ENCODE results near the gene ZNF678. TPM values are rescaled to one million over a fixed set of nuclear protein-coding genes. Genes with fewer than 3 reads are reported as not detected.

Gene ZNF678
- total and polyA plus RNA-seq, 9 of the 15 experiments (the other 6 are each of a cell fraction or from before 2014, with no cell fraction given): 3.0 to 16.8 (median 8.0) TPM

- no peak for TF ChIP-seq ZNF408 (CRISPR knock-in tag; IDR thresholded peaks at IDR 0.05; ENCODE audit: low read depth)
- TF ChIP-seq MEIS2 (IDR thresholded peaks at IDR 0.05; ENCODE audit: partially characterized antibody): no peak
- TF ChIP-seq ZNF551 (CRISPR knock-in tag; IDR thresholded peaks at IDR 0.05): no peak
- no peak for TF ChIP-seq FOXM1 (IDR thresholded peaks at IDR 0.05; ENCODE audit: low read depth)
- no peak for TF ChIP-seq FOXM1 (CRISPR knock-in tag; IDR thresholded peaks at IDR 0.05; ENCODE audit: low read depth)
- TF ChIP-seq, protein P1, sequence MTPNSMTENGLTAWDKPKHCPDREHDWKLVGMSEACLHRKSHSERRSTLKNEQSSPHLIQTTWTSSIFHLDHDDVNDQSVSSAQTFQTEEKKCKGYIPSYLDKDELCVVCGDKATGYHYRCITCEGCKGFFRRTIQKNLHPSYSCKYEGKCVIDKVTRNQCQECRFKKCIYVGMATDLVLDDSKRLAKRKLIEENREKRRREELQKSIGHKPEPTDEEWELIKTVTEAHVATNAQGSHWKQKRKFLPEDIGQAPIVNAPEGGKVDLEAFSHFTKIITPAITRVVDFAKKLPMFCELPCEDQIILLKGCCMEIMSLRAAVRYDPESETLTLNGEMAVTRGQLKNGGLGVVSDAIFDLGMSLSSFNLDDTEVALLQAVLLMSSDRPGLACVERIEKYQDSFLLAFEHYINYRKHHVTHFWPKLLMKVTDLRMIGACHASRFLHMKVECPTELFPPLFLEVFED (CRISPR knock-in tag; conservative IDR thresholded peaks at IDR 0.05): no peak
These were observed 3.9 kb upstream of the ZNF678 start (continued) for GRCh38 chr1:227559499-227559898.

GRCh38 chr1:227559926-227560325 lies 3.4 kb upstream of the ZNF678 start:
- WGBS (ENCODE audit: insufficient coverage, low coverage, missing lambda C conversion rate): 53% methylated on average over 8 of the region's 12 CpGs
- in situ Hi-C loops (cut with MboI) (no loop called here), intact Hi-C loops (cut with micrococcal nuclease) (no loop called here)
- ChIA-PET POLR2A (interaction anchor here (1.4 kb wide), 1 partner anchor 10 kb away, joined by 4 read pairs; no protein-coding TSS in a partner anchor), CTCF (ENCODE audit: low intra/inter-chr PET ratio) (no interaction called here)
- Histone ChIP-seq H3K36me3 (ENCODE audit: control insufficient read depth, insufficient read depth, low read length) (no peaks in the 10 kb centered on the region), H3K9me3 (replicated peaks; ENCODE audit: control insufficient read depth, insufficient read depth, low read depth, low read length) (peaks cover 18% of the 10 kb centered on the region), H3K27ac (ENCODE audit: extremely low read depth, low read depth, low read length) (no peak overlapping the region), H4K20me1 (replicated peaks; ENCODE audit: control insufficient read depth, insufficient read depth, low read length) (no peaks in the 10 kb centered on the region), H3K27me3 (ENCODE audit: control insufficient read depth in 2 of 2, insufficient read depth in 2 of 2, low read length in 2 of 2) (peaks cover 0 to 5% of the 10 kb centered on the region in 2 experiments; a peak in 1 of 5 replicates), H3K9ac (ENCODE audit: insufficient read depth in 1 of 2, low read depth in 2 of 2, low read length in 2 of 2) (no peak overlapping the region), H3K79me2 (ENCODE audit: control insufficient read depth, insufficient read depth, low read length) (peaks cover 11% of the 10 kb centered on the region), H3K4me2 (ENCODE audit: insufficient read depth, low read length) (0 out of 2 replicates have a peak overlapping the region, but pooled peaks have one; percentile 2), H2AFZ (ENCODE audit: low read depth, low read length) (peak overlapping the region; percentile 44; the same call in 1 of the 2 replicates), H3K4me3 (no peak overlapping the region), H3K4me1 (replicated peaks in 1 of 2; ENCODE audit: control insufficient read depth in 2 of 2, insufficient read depth in 2 of 2, low read length in 2 of 2) (peaks cover 6 to 27% of the 10 kb centered on the region in 2 experiments; a peak in 4 of 5 replicates), H3K9me1 (ENCODE audit: control insufficient read depth, insufficient read depth, low read length) (no peaks in the 10 kb centered on the region)
- no TSS peak for BruUV-seq (replicated peaks)
- FAIRE-seq (no peak), DNase-seq (ENCODE audit: extremely low read depth in 1 of 4, low spot score in 3 of 4) (no peak), ATAC-seq (no peak)
- no peak for TF ChIP-seq ZNF436 (CRISPR knock-in tag; IDR thresholded peaks at IDR 0.05)
- 0 out of 4 replicates have a peak, but pooled peaks of 1 of the 2 experiments have one; percentile 45 for TF ChIP-seq MCM7 (IDR thresholded peaks at IDR 0.05)
- TF ChIP-seq MCM3 (IDR thresholded peaks at IDR 0.05): 0 out of 2 replicates have a peak, but pooled peaks have one; percentile 13

Measured in K562 (cell line).